Sigmoid colon (tissue), 7 donors: Measurements from ENCODE around the gene NSG2. TPM values are rescaled to one million over a fixed set of nuclear protein-coding genes. Genes with fewer than 3 reads are reported as not detected.
"Not testable (repeated sequence)": the region's sequence is repeated elsewhere in the genome, so short reads cannot be mapped to it uniquely, and the experiment has no call there.

Source experiments
- DNase-seq: peaks from one replicate; pipeline ENCODE4 v3.0.0-alpha.2; 2019
- H3K27ac ChIP-seq, 4 donors: fragments of 200-600 bp; sonication (generic); one replicate each; pipeline ENCODE4 v1.5.1; 2016 to 2019; ENCODE audit warnings: mild to moderate bottlenecking in 1 of 4
- H3K27me3 ChIP-seq, 3 donors: fragments of 200-600 bp; sonication (generic); one replicate each; pipeline ENCODE4 v1.5.1; 2019; ENCODE audit warnings: mild to moderate bottlenecking in 1 of 3
- H3K36me3 ChIP-seq, 4 donors: fragments of 200-600 bp; sonication (generic); one replicate each; pipeline ENCODE4 v1.5.1; 2016 to 2019
- H3K4me1 ChIP-seq, 4 donors: fragments of 200-600 bp; sonication (generic); one replicate each; pipeline ENCODE4 v1.5.1; 2017 to 2019
- H3K4me3 ChIP-seq, 4 donors: fragments of 200-600 bp; sonication (generic); one replicate each; pipeline ENCODE4 v1.5.1; 2017 to 2019; ENCODE audit warnings: mild to moderate bottlenecking in 2 of 4, moderate library complexity in 1 of 4
- H3K9me3 ChIP-seq, 4 donors: fragments of 200-600 bp in 3 of 4; sonication (generic) in 3 of 4; one replicate each; pipeline versions ENCODE4 v1.5.1 to v1.6.1; 2013 to 2019
- CTCF ChIP-seq, 4 experiments: fragments of 450-650 bp in 3 of 4; fragments of 200-600 bp in 1 of 4; IDR thresholded peaks; one replicate each; pipeline ENCODE4 v1.5.1; 2016 to 2019; ENCODE audit warnings: antibody characterized with exemption in 4 of 4, mild to moderate bottlenecking in 3 of 4, moderate library complexity in 2 of 4
- EP300 ChIP-seq, 4 donors: sonication (generic); formaldehyde crosslinking; IDR thresholded peaks; one replicate each; pipeline ENCODE4 v1.6.1; 2017; ENCODE audit warnings: antibody characterized with exemption in 4 of 4
- POLR2A ChIP-seq, 2 donors: fragments of 450-650 bp; IDR thresholded peaks; one replicate each; pipeline ENCODE4 v1.6.1; 2016; ENCODE audit warnings: antibody characterized with exemption in 2 of 2, mild to moderate bottlenecking in 2 of 2, moderate library complexity in 2 of 2
- POLR2AphosphoS5 ChIP-seq, 4 donors: sonication (generic); formaldehyde crosslinking; IDR thresholded peaks; one replicate each; pipeline ENCODE4 v1.6.1; 2017; ENCODE audit warnings: antibody characterized with exemption in 4 of 4
- WGBS, 2 donors: extraction: QIAGEN DNeasy Blood & Tissue Kit; methylation state at CpG; one replicate each; pipeline ENCODE4 v1.1.7; 2013; 5-methylcytosine and 5-hydroxymethylcytosine counted together
- intact Hi-C: fragments of 100-400 bp; cut with DNase I; formaldehyde crosslinking; loops from one replicate; pipeline ENCODE4 v1.15.1; 2023
- polyA plus RNA-seq, 3 donors: library from polyadenylated mRNA; stranded (reverse); fragments of 200-250 nt; gene quantifications; one replicate each; pipeline ENCODE4 v1.2.3, GENCODE V29; 2013
- total RNA-seq, 4 donors: library from RNA; depleted of rRNA; stranded (reverse); fragments of >200 nt; gene quantifications; one replicate each; pipeline ENCODE4 v1.1.0, GENCODE V29; 2016
- donor health status: healthy with polysubstance abuse.
- donor health status: Bipolar disorder and iron deficiency.
- donor health status: healthy.

Gene NSG2
- total and polyA plus RNA-seq, 7 donors = 4.7 to 10.0 (median 4.9) TPM; not detected in 2

- TF ChIP-seq CTCF (IDR thresholded peaks at IDR 0.05) (no peak), EP300 (IDR thresholded peaks at IDR 0.05) (no peak), POLR2A (IDR thresholded peaks at IDR 0.05) (no peak), POLR2AphosphoS5 (IDR thresholded peaks at IDR 0.05) (no peak)
- no peaks in the 10 kb centered on the region for H3K4me1 ChIP-seq
- 79 to 80% methylated on average over 6 of the region's 6 CpGs for WGBS, 2 donors
- H3K36me3 ChIP-seq = no peaks in the 10 kb centered on the region
- DNase-seq = no peak
- H3K27me3 ChIP-seq = no peaks in the 10 kb centered on the region
- H3K9me3 ChIP-seq = no peaks in the 10 kb centered on the region
- H3K27ac ChIP-seq = no peak overlapping the region
- intact Hi-C loops = no loop called here
- no peak overlapping the region for H3K4me3 ChIP-seq
These were observed 51.1 kb downstream of the NSG2 start for GRCh38 chr5:174096619-174097018.

GRCh38 chr5:174097486-174098185 is 52.1 kb downstream of the NSG2 start:
- H3K27ac ChIP-seq = no peak overlapping the region
- intact Hi-C loops = no loop called here

GRCh38 chr5:174098694-174099093 is 53.2 kb downstream of the NSG2 start:
- H3K4me3 ChIP-seq = no peak overlapping the region
- H3K27ac ChIP-seq = no peak overlapping the region
- H3K4me1 ChIP-seq = no peaks in the 10 kb centered on the region
- no peak for DNase-seq
- no peaks in the 10 kb centered on the region for H3K36me3 ChIP-seq
- H3K27me3 ChIP-seq = no peaks in the 10 kb centered on the region
- no peaks in the 10 kb centered on the region for H3K9me3 ChIP-seq
- intact Hi-C loops = no loop called here
- no peak for TF ChIP-seq EP300 (IDR thresholded peaks at IDR 0.05)
- no peak for TF ChIP-seq POLR2AphosphoS5 (IDR thresholded peaks at IDR 0.05)
- TF ChIP-seq POLR2A (IDR thresholded peaks at IDR 0.05) = no peak
- WGBS, 2 donors = 80 to 81% methylated on average over 15 of the region's 15 CpGs

More at GRCh38 chr5:174097486-174098185, 52.1 kb downstream of the NSG2 start:
- Histone ChIP-seq H3K36me3 (no peaks in the 10 kb centered on the region), H3K4me1 (no peaks in the 10 kb centered on the region), H3K9me3 (no peaks in the 10 kb centered on the region), H3K27me3 (no peaks in the 10 kb centered on the region), H3K4me3 (no peak overlapping the region)
- 80 to 85% methylated on average over 4 of the region's 4 CpGs for WGBS, 2 donors
- no peak for DNase-seq
- TF ChIP-seq EP300 (IDR thresholded peaks at IDR 0.05) = no peak
- TF ChIP-seq POLR2A (IDR thresholded peaks at IDR 0.05) = no peak
- no peak for TF ChIP-seq POLR2AphosphoS5 (IDR thresholded peaks at IDR 0.05)
- TF ChIP-seq CTCF (IDR thresholded peaks at IDR 0.05) = no peak

GRCh38 chr5:174100490-174100889 is 55.0 kb downstream of the NSG2 start:
- Histone ChIP-seq H3K27me3 (no peaks in the 10 kb centered on the region), H3K36me3 (no peaks in the 10 kb centered on the region), H3K4me1 (no peaks in the 10 kb centered on the region), H3K4me3 (no peak overlapping the region), H3K27ac (no peak overlapping the region), H3K9me3 (no peaks in the 10 kb centered on the region)
- no peak for DNase-seq
- intact Hi-C loops = no loop called here
- WGBS, 2 donors = 32 to 53% methylated on average over 5 of the region's 5 CpGs
- TF ChIP-seq POLR2A (IDR thresholded peaks at IDR 0.05) (no peak), POLR2AphosphoS5 (IDR thresholded peaks at IDR 0.05) (no peak), EP300 (IDR thresholded peaks at IDR 0.05) (no peak), CTCF (IDR thresholded peaks at IDR 0.05) (no peak)

- Histone ChIP-seq H3K4me1 (no peaks in the 10 kb centered on the region), H3K27ac (no peak overlapping the region), H3K9me3 (no peaks in the 10 kb centered on the region), H3K4me3 (no peak overlapping the region), H3K36me3 (no peaks in the 10 kb centered on the region), H3K27me3 (no peaks in the 10 kb centered on the region)
- WGBS, 2 donors = 54 to 65% methylated on average over 6 of the region's 6 CpGs
- no peak for TF ChIP-seq POLR2A (IDR thresholded peaks at IDR 0.05)
- no peak for TF ChIP-seq EP300 (IDR thresholded peaks at IDR 0.05)
- TF ChIP-seq POLR2AphosphoS5 (IDR thresholded peaks at IDR 0.05) = no peak
- TF ChIP-seq CTCF (IDR thresholded peaks at IDR 0.05) = no peak
- intact Hi-C loops = no loop called here
- no peak for DNase-seq
These were observed 55.8 kb downstream of the NSG2 start for GRCh38 chr5:174101195-174101730.

GRCh38 chr5:174102574-174102973 is 57.1 kb downstream of the NSG2 start:
- H3K4me1 ChIP-seq, H3K9me3 ChIP-seq, H3K27me3 ChIP-seq, H3K4me3 ChIP-seq, H3K27ac ChIP-seq, DNase-seq, intact Hi-C loops, H3K36me3 ChIP-seq: not testable (repeated sequence)
- WGBS, 2 donors = 77 to 91% methylated on average over 2 of the region's 2 CpGs
